ENCODE results near the gene ARRB1. TPM values are rescaled to one million over a fixed set of nuclear protein-coding genes. Genes with fewer than 3 reads are reported as not detected.

Gene ARRB1
- total and polyA plus RNA-seq, 9 of the 15 experiments (the other 6 are each of a cell fraction or from before 2014, with no cell fraction given) = 6.6 to 45.4 (median 28.5) TPM

DNA sequence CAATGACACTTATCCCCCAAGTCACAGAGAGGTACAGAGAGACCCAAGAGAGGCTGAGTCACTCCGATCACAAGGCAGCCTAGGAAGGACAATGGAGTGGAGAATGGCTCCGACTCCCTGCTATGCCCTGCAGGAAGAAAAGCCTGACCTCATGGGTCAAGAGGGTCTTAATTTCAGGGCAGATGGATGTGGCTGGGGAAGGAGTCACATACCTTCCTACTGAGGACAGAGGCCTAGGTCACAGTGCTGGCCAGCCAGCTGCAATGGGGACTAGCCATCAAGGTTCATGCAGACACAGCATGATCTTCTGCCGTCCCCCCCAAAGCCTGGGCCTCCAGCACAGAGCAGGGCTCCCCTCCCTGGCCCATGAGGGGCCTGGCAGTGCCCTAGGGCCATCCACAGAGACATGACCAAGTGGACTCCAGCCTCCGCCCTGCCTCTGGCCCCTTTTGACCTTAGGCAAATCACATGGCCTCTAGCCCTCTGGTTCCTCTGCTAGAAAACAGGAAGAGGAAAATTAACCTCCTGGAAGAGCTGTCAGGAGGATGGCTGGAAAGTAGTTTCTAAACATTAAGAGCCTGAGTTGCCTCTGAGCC, 1.8 kb downstream of the ARRB1 start (continued):
- TF ChIP-seq, protein P1, sequence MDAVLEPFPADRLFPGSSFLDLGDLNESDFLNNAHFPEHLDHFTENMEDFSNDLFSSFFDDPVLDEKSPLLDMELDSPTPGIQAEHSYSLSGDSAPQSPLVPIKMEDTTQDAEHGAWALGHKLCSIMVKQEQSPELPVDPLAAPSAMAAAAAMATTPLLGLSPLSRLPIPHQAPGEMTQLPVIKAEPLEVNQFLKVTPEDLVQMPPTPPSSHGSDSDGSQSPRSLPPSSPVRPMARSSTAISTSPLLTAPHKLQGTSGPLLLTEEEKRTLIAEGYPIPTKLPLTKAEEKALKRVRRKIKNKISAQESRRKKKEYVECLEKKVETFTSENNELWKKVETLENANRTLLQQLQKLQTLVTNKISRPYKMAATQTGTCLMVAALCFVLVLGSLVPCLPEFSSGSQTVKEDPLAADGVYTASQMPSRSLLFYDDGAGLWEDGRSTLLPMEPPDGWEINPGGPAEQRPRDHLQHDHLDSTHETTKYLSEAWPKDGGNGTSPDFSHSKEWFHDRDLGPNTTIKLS (IDR thresholded peaks at IDR 0.05; ENCODE audit: borderline replicate concordance, low read depth) = no peak
- TF ChIP-seq, protein P2, sequence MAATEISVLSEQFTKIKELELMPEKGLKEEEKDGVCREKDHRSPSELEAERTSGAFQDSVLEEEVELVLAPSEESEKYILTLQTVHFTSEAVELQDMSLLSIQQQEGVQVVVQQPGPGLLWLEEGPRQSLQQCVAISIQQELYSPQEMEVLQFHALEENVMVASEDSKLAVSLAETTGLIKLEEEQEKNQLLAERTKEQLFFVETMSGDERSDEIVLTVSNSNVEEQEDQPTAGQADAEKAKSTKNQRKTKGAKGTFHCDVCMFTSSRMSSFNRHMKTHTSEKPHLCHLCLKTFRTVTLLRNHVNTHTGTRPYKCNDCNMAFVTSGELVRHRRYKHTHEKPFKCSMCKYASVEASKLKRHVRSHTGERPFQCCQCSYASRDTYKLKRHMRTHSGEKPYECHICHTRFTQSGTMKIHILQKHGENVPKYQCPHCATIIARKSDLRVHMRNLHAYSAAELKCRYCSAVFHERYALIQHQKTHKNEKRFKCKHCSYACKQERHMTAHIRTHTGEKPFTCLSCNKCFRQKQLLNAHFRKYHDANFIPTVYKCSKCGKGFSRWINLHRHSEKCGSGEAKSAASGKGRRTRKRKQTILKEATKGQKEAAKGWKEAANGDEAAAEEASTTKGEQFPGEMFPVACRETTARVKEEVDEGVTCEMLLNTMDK (IDR thresholded peaks at IDR 0.05; ENCODE audit: borderline replicate concordance, insufficient read depth, low read depth, low read length, poor library complexity, severe bottlenecking) = no peak
- TF ChIP-seq ZNF77 (CRISPR knock-in tag; IDR thresholded peaks at IDR 0.05) (no peak), FOXK2 (conservative IDR thresholded peaks at IDR 0.05 in 1 of 2, IDR thresholded peaks at IDR 0.05 in 1 of 2; ENCODE audit: low read depth in 2 of 2) (0 out of 4 replicates have a peak, but pooled peaks of 1 of the 2 experiments have one; percentile 30), ZBTB1 (CRISPR knock-in tag; IDR thresholded peaks at IDR 0.05; ENCODE audit: borderline replicate concordance, low read depth) (no peak), ELF1 (tag; IDR thresholded peaks at IDR 0.05) (no peak), HLTF (IDR thresholded peaks at IDR 0.05) (no peak), HOXB6 (CRISPR knock-in tag; IDR thresholded peaks at IDR 0.05; ENCODE audit: borderline replicate concordance) (no peak), HNRNPLL (IDR thresholded peaks at IDR 0.05; ENCODE audit: low read depth, low read length, poor library complexity, severe bottlenecking) (no peak), ZFX (CRISPR knock-in tag; IDR thresholded peaks at IDR 0.05) (0 out of 2 replicates have a peak, but pooled peaks have one; percentile 56), ASH1L (IDR thresholded peaks at IDR 0.05; ENCODE audit: borderline replicate concordance, low read depth, partially characterized antibody) (no peak), CREBBP (IDR thresholded peaks at IDR 0.05; ENCODE audit: low read depth, low read length) (no peak), HDAC6 (IDR thresholded peaks at IDR 0.05; ENCODE audit: low read depth, low read length) (no peak)
- TF ChIP-seq, protein P3, sequence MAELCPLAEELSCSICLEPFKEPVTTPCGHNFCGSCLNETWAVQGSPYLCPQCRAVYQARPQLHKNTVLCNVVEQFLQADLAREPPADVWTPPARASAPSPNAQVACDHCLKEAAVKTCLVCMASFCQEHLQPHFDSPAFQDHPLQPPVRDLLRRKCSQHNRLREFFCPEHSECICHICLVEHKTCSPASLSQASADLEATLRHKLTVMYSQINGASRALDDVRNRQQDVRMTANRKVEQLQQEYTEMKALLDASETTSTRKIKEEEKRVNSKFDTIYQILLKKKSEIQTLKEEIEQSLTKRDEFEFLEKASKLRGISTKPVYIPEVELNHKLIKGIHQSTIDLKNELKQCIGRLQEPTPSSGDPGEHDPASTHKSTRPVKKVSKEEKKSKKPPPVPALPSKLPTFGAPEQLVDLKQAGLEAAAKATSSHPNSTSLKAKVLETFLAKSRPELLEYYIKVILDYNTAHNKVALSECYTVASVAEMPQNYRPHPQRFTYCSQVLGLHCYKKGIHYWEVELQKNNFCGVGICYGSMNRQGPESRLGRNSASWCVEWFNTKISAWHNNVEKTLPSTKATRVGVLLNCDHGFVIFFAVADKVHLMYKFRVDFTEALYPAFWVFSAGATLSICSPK (IDR thresholded peaks at IDR 0.05; ENCODE audit: borderline replicate concordance) = no peak
- TF ChIP-seq, protein P4, sequence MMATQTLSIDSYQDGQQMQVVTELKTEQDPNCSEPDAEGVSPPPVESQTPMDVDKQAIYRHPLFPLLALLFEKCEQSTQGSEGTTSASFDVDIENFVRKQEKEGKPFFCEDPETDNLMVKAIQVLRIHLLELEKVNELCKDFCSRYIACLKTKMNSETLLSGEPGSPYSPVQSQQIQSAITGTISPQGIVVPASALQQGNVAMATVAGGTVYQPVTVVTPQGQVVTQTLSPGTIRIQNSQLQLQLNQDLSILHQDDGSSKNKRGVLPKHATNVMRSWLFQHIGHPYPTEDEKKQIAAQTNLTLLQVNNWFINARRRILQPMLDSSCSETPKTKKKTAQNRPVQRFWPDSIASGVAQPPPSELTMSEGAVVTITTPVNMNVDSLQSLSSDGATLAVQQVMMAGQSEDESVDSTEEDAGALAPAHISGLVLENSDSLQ (IDR thresholded peaks at IDR 0.05) = peak; percentile 43; the same call in 1 of the 2 replicates
- TF ChIP-seq, protein P5, sequence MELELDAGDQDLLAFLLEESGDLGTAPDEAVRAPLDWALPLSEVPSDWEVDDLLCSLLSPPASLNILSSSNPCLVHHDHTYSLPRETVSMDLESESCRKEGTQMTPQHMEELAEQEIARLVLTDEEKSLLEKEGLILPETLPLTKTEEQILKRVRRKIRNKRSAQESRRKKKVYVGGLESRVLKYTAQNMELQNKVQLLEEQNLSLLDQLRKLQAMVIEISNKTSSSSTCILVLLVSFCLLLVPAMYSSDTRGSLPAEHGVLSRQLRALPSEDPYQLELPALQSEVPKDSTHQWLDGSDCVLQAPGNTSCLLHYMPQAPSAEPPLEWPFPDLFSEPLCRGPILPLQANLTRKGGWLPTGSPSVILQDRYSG (tag; conservative IDR thresholded peaks at IDR 0.05; ENCODE audit: low read depth) = 0 out of 2 replicates have a peak, but pooled peaks have one; percentile 31
- TF ChIP-seq, protein P6, sequence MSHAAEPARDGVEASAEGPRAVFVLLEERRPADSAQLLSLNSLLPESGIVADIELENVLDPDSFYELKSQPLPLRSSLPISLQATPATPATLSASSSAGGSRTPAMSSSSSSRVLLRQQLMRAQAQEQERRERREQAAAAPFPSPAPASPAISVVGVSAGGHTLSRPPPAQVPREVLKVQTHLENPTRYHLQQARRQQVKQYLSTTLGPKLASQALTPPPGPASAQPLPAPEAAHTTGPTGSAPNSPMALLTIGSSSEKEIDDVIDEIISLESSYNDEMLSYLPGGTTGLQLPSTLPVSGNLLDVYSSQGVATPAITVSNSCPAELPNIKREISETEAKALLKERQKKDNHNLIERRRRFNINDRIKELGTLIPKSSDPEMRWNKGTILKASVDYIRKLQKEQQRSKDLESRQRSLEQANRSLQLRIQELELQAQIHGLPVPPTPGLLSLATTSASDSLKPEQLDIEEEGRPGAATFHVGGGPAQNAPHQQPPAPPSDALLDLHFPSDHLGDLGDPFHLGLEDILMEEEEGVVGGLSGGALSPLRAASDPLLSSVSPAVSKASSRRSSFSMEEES (CRISPR knock-in tag; IDR thresholded peaks at IDR 0.05) = no peak
